ENCODE data around the gene SERPINH1. TPM values are rescaled to one million over a fixed set of nuclear protein-coding genes. Genes with fewer than 3 reads are reported as not detected.
A peak's percentile ranks its signal among the peaks of the same experiment; 100 is the strongest.

Gene SERPINH1
- total and polyA plus RNA-seq, 2 of the 13 experiments (the other 11 are each of a cell fraction or from before 2014, with no cell fraction given): 83.6 to 83.8 TPM

- TF ChIP-seq DZIP1 (CRISPR knock-in tag; IDR thresholded peaks at IDR 0.05) (no peak), BATF2 (CRISPR knock-in tag; IDR thresholded peaks at IDR 0.05) (no peak; the same call in 1 of the 2 replicates), MATR3 (CRISPR knock-in tag; IDR thresholded peaks at IDR 0.05) (no peak), ZNF292 (CRISPR knock-in tag; IDR thresholded peaks at IDR 0.05; ENCODE audit: borderline replicate concordance, low read depth) (no peak), TRIM22 (IDR thresholded peaks at IDR 0.05) (no peak), CCDC6 (CRISPR knock-in tag; IDR thresholded peaks at IDR 0.05) (peak; percentile 48; the same call in 1 of the 2 replicates), ZNF235 (CRISPR knock-in tag; IDR thresholded peaks at IDR 0.05; ENCODE audit: borderline replicate concordance) (no peak), GLI4 (CRISPR knock-in tag; IDR thresholded peaks at IDR 0.05; ENCODE audit: borderline replicate concordance) (peak; percentile 67; the same call in 1 of the 2 replicates), ZNF33B (CRISPR knock-in tag; IDR thresholded peaks at IDR 0.05) (peak; percentile 78; the same call in 1 of the 2 replicates), ZNF850 (CRISPR knock-in tag; conservative IDR thresholded peaks at IDR 0.05) (no peak), ZNF709 (CRISPR knock-in tag; IDR thresholded peaks at IDR 0.05) (peak; percentile 47; the same call in 1 of the 2 replicates), NRL (CRISPR knock-in tag; IDR thresholded peaks at IDR 0.05; ENCODE audit: borderline replicate concordance) (peak; percentile 47; the same call in 1 of the 2 replicates), ZNF724P (CRISPR knock-in tag; IDR thresholded peaks at IDR 0.05; ENCODE audit: borderline replicate concordance) (no peak), SOX13 (IDR thresholded peaks at IDR 0.05) (no peak), SOX13 (CRISPR knock-in tag; conservative IDR thresholded peaks at IDR 0.05 in 1 of 2, IDR thresholded peaks at IDR 0.05 in 1 of 2) (peak in 1 of 2 experiments; percentile 48; a peak in 2 of 4 replicates), HDAC1 (CRISPR knock-in tag; IDR thresholded peaks at IDR 0.05) (peak; percentile 74), MXD4 (CRISPR knock-in tag; IDR thresholded peaks at IDR 0.05) (no peak), ZHX1 (CRISPR knock-in tag; IDR thresholded peaks at IDR 0.05; ENCODE audit: low read depth) (peak; percentile 14; the same call in 1 of the 2 replicates), ZNF598 (CRISPR knock-in tag; IDR thresholded peaks at IDR 0.05; ENCODE audit: borderline replicate concordance) (0 out of 2 replicates have a peak, but pooled peaks have one; percentile 31), ERF (CRISPR knock-in tag; IDR thresholded peaks at IDR 0.05) (no peak)
These were observed 37.2 kb upstream of the SERPINH1 start (continued) for GRCh38 chr11:75524665-75525432.

Data from HepG2 (cell line).